Measurements from ENCODE around the gene LNP1. TPM values are rescaled to one million over a fixed set of nuclear protein-coding genes. Genes with fewer than 3 reads are reported as not detected.

Gene LNP1
- total and polyA plus RNA-seq, 9 of the 15 experiments (the other 6 are each of a cell fraction or from before 2014, with no cell fraction given): 1.9 to 5.2 (median 4.5) TPM

DNA sequence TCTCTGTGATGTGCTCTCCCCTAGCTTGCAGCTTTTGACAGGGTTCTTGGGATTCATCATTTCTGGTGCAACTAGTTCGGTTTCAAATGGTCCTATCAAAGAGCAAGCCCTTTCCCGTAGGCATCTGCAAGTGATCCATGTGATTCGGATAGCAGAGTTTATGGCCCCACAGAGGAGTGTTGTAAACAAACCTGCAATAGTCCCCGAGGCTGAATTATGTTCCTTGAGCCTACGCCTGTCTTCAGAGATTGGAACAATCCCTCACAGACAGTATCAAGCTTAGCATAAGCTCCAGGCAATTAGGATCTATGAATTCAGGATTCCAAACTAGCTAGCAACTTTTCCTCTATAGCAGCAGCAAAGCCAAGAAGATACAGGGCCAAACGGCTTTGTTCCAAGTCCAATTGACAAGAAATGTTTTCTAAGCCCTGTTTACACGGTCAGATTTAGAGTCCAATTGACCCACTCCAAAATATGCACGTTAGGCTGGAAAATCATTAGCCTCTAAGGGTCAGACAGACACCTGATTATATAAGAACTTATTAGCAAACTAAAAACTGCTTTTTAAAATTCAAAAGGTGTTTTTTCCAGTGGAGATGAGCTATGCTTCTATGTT is 24.8 kb downstream of the LNP1 start (continued):
- no peak for TF ChIP-seq FUS (optimal IDR thresholded peaks at IDR 0.05; ENCODE audit: low read depth, low read length)
- no peak for TF ChIP-seq HNRNPLL (IDR thresholded peaks at IDR 0.05; ENCODE audit: low read depth, low read length, poor library complexity, severe bottlenecking)
- no peak for TF ChIP-seq SREBF2 (CRISPR knock-in tag; IDR thresholded peaks at IDR 0.05)
- TF ChIP-seq MAZ (CRISPR knock-in tag; conservative IDR thresholded peaks at IDR 0.05 in 1 of 2, IDR thresholded peaks at IDR 0.05 in 1 of 2): no peak
- TF ChIP-seq, protein P1, sequence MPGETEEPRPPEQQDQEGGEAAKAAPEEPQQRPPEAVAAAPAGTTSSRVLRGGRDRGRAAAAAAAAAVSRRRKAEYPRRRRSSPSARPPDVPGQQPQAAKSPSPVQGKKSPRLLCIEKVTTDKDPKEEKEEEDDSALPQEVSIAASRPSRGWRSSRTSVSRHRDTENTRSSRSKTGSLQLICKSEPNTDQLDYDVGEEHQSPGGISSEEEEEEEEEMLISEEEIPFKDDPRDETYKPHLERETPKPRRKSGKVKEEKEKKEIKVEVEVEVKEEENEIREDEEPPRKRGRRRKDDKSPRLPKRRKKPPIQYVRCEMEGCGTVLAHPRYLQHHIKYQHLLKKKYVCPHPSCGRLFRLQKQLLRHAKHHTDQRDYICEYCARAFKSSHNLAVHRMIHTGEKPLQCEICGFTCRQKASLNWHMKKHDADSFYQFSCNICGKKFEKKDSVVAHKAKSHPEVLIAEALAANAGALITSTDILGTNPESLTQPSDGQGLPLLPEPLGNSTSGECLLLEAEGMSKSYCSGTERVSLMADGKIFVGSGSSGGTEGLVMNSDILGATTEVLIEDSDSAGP (CRISPR knock-in tag; IDR thresholded peaks at IDR 0.05): no peak
- TF ChIP-seq, protein P2, sequence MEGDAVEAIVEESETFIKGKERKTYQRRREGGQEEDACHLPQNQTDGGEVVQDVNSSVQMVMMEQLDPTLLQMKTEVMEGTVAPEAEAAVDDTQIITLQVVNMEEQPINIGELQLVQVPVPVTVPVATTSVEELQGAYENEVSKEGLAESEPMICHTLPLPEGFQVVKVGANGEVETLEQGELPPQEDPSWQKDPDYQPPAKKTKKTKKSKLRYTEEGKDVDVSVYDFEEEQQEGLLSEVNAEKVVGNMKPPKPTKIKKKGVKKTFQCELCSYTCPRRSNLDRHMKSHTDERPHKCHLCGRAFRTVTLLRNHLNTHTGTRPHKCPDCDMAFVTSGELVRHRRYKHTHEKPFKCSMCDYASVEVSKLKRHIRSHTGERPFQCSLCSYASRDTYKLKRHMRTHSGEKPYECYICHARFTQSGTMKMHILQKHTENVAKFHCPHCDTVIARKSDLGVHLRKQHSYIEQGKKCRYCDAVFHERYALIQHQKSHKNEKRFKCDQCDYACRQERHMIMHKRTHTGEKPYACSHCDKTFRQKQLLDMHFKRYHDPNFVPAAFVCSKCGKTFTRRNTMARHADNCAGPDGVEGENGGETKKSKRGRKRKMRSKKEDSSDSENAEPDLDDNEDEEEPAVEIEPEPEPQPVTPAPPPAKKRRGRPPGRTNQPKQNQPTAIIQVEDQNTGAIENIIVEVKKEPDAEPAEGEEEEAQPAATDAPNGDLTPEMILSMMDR (IDR thresholded peaks at IDR 0.05 in 2 of 3, conservative IDR thresholded peaks at IDR 0.05 in 1 of 3; ENCODE audit: insufficient read depth in 2 of 3, low read depth in 1 of 3, low read length in 3 of 3): no peak
- TF ChIP-seq POLR3A (IDR thresholded peaks at IDR 0.05; ENCODE audit: borderline replicate concordance, extremely low read depth, insufficient read depth, insufficient read length): no peak
- TF ChIP-seq, protein P3, sequence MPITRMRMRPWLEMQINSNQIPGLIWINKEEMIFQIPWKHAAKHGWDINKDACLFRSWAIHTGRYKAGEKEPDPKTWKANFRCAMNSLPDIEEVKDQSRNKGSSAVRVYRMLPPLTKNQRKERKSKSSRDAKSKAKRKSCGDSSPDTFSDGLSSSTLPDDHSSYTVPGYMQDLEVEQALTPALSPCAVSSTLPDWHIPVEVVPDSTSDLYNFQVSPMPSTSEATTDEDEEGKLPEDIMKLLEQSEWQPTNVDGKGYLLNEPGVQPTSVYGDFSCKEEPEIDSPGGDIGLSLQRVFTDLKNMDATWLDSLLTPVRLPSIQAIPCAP (CRISPR knock-in tag; IDR thresholded peaks at IDR 0.05; ENCODE audit: borderline replicate concordance): no peak
- TF ChIP-seq COPS2 (conservative IDR thresholded peaks at IDR 0.05): no peak
- no peak for TF ChIP-seq ZNF311 (CRISPR knock-in tag; IDR thresholded peaks at IDR 0.05)

Data from K562 (cell line).